ENCODE results near the gene MMAA.

- no peak for TF ChIP-seq CTCF (IDR thresholded peaks at IDR 0.05)
- no peak for TF ChIP-seq EP300 (IDR thresholded peaks at IDR 0.05)
- no peak for TF ChIP-seq POLR2A (IDR thresholded peaks at IDR 0.05)
Measured at GRCh38 chr4:145614233-145614610, 5.0 kb upstream of the MMAA start.
